Measurements from ENCODE around the gene ARHGAP45.

ARHGAP45 gene

DNA sequence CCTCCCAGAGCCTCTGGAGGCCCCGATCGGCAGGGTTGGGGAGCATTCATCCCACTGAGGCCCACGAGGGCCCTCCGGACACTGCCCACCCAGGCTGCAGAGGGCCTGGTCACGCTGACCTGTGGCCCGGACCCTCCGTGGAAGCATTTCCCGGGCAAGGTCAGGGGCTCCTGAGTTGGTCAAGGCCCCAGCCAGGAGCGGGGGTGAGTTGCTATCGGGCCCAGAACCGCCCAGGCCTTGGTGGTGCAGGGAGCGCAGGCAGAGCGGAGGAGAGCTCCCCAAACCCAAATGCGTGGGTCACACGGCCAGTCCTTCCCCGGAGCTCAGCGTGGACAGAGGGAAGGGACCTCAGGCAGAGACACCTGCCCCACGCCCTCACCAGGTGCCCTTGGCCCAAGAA lies 62.6 kb downstream of the ARHGAP45 start:
- H3K4me3 ChIP-seq (ENCODE audit: low read depth, low read length): no peak overlapping the region

DNA sequence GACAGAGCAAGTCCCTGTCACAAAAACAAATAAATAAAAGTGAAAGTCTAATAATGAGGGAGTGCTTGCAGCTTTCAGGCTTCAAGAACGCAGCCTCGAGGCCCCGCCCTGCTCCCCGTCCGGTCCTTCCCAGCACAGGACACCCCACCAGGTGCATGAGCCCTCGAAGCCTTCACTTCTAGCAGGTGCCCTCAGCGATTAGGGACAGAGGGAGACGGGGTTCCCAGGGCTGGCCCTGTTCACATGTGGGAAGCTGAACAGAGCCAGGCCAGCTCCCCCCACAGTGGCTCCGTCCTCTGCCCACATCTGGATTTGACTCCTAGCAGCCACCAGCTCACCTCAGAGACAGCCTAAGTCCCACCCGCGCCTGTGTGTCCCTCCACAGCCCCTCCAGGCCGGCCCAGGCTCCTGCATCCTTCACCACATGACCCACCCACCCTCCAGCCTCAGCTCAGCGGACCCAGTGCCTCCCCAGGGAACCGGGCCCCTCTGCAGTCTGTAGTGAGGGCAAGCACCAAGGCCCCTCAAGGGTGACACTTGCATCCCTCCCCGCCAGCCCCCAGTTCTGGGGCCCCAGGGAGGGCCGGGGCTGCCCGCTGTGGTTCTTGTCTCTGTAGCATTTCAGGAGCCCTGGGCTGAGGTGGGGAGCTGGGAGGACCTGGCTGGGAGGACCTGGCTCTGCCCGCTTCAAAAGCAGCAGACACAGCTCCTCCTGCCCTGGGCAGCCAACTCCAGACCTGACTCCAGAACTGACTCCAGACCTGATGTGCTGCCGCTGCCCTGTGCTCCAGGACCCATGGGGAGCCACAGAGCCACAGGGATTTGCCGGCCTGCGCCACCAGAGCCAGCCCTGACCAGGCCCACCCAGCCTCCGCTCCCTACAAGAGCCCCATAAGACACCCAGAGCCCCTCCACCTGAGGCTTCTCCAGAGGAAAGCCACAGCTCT lies 64.1 kb downstream of the ARHGAP45 start:
- no peak overlapping the region for H3K4me3 ChIP-seq (ENCODE audit: low read depth, low read length)

DNA sequence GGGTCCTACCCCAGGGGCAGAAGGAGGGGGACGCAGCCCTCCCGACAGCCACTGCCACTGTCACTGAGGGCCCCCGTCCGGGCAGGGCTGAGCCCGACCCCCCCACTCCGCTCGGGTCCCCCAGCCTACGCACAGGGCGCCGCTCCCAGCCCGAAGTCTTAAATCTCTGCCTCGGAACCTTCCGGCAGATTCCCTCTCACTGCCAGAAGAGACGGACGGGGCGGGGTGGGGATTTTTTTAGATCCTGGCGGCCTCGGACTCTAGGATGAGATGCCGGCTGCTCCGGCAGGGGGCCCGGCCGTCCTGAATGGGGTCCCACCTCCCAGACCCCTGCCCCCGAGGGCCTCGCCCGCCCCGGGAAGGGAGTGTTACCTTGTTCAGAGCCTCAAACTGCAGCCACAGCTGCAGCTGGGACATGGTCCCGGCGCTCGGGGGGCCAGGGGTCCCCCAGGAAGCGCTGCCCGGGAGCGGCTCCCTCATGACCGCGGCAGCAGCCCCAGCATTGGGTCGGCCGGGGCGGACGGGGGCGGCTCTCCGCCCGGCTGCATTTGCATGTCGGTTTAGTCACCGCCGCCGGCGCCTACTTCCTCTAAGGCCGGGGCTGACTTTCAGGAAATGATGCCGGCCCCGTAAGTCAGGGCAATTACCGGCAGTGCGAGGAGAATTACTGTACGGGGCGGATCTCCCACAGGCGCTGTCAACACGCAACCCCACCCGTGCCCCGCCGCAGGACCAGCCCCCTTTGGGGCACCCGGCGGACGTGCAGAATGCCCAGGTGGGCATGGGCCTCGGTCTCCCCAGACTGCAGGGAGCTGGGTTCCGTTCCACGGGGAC lies 65.0 kb downstream of the ARHGAP45 start:
- H3K4me3 ChIP-seq (ENCODE audit: low read depth, low read length): peak overlapping the region; percentile 13

DNA sequence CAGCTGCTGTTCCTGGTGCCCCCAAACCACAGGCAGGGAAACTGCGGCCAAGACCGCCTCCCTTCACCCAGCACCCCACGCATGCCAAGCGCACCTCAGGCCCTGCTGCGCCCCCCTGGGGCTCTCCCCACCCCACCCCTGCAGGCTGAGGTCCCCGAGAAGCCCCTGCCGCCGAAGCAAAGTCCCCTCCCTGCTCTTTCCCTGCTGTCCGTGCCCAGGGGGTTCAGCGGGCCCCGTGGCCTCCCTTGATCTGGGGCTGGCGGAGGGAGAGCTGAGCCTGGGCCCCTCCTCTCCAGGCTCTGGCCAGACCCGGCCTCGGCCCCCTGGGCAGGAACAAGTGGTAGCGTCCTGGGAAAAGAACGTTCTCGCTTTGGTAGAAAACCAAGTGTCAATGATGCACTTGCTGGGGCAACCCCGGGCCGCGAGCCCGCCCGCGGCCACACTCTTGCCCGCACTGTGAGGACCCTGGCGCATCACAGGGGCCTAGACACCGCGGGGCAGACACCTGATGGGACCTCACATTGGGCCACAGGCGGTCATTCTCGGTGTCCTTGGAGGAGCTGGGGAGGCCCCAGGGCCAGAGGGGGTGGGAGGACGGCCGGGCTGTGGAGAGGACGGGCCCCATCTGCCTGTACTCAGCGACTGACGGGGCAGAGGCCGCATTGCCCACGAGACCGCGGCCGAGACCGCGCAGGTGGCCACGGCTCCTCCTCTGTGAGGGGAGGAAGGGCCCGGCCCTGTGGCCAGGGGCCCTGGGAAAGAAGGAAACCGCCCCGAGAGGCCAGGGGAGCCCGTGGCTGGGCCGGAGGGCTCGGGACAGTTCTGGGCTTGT lies 65.8 kb downstream of the ARHGAP45 start:
- H3K4me3 ChIP-seq (ENCODE audit: low read depth, low read length): no peak overlapping the region

DNA sequence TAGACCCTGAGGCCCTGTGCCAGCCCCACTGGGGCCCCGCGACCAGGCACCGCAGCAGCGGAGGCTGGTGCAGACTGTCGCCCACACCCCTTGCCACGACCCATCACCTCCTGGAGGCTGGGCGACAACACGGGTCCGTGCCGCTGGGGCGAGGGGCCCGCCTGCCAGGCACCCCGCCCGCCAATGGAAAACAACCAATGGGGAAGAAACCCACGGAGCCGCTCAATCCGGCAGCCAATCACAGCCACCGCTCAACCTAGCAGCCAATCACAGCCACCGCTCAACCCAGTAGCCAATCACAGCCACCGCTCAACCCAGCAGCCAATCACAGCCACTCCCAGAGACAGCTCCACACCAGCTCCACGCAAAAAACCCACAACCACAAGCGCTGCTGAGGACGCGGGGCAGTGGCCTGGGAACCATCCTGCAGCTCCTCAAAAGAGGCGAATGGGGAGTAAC lies 66.5 kb downstream of the ARHGAP45 start:
- no peak overlapping the region for H3K4me3 ChIP-seq (ENCODE audit: low read depth, low read length)

DNA sequence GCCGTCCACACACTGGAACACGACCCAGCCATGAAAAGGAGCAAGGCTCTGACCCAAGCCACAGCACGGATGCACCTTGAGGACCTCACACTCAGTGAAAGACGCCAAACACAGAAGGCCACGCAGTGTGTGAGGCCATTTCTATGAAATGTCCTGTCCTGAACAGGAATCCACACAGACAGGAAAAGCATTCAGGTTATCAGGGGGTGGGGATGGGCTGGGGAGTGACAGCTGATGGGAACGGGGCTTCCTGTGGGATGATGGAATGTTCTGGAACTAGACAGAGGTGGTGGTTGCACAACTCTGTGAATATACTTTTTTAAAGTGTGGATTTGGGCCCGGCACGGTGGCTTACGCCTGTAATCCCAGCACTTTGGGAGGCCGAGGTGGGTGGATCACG lies 67.5 kb downstream of the ARHGAP45 start:
- H3K4me3 ChIP-seq (ENCODE audit: low read depth, low read length): no peak overlapping the region

DNA sequence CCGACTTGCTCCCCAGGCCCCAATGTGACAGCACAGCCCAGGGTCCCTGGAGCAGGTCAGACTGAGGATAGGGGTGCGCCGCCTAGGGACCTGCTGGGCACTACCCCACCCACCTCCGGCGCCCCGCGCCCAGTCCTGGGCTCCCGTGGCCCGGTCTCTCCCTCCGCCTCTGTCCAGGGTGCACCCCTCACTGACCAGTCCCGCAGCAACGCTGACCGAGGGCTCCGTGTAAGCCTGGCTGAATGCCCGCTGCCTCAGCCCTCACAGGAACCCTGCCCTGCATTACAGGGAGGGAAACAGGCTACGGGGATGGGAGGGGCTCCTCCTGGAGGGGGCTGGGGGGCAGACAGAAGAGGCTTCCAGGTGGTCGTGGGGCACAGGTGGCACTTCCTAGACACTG lies 68.5 kb downstream of the ARHGAP45 start:
- no peak overlapping the region for H3K4me3 ChIP-seq (ENCODE audit: low read depth, low read length)

DNA sequence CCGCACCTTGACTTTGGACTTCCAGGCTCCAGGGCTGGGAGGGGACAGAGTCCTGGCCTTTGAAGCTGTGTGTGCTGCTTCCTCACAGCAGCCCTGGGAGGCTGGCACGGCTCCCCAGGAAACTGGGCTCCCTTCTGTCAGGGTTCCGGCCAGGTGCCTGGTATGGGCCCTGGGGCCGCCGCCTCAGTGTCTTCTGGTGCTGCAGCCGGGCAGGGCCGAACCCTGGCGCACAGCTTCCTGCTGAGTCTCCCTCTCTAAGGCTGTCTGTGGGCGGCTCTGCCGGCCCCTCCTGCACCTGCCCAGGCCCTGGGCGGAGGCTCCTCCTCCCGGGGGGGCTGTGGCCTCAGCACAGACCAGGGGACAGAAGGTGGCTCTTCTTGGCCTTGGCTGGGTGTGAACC lies 69.2 kb downstream of the ARHGAP45 start:
- H3K4me3 ChIP-seq (ENCODE audit: low read depth, low read length): no peak overlapping the region
